Glutamatergic neuron (in vitro differentiated cells): Measurements from ENCODE around the gene TACR1. TPM values are rescaled to one million over a fixed set of nuclear protein-coding genes. Genes with fewer than 3 reads are reported as not detected.
A peak's percentile ranks its signal among the peaks of the same experiment; 100 is the strongest.

ENCODE experiments used
- DNase-seq: peaks from one replicate; pipeline ENCODE4 v3.0.0; 2022
- H3K27ac Mint-ChIP-seq: one replicate; pipeline ENCODE4 v1.8.0; 2020; ENCODE audit warnings: mild to moderate bottlenecking, mixed read lengths, inconsistent platforms; ENCODE audit not compliant: unreplicated experiment
- H3K27me3 Mint-ChIP-seq: one replicate; pipeline ENCODE4 v1.8.0; 2020; ENCODE audit warnings: mild to moderate bottlenecking, moderate library complexity, mixed read lengths, inconsistent platforms; ENCODE audit not compliant: unreplicated experiment
- H3K36me3 Mint-ChIP-seq: one replicate; pipeline ENCODE4 v1.8.0; 2020; ENCODE audit warnings: mild to moderate bottlenecking, mixed read lengths, inconsistent platforms; ENCODE audit not compliant: unreplicated experiment
- H3K4me1 Mint-ChIP-seq: one replicate; pipeline ENCODE4 v1.8.0; 2020; ENCODE audit warnings: mild to moderate bottlenecking, low read depth, mixed read lengths, inconsistent platforms; ENCODE audit not compliant: unreplicated experiment
- H3K4me3 Mint-ChIP-seq: one replicate; pipeline ENCODE4 v1.8.0; 2020; ENCODE audit warnings: mild to moderate bottlenecking, mixed read lengths, inconsistent platforms; ENCODE audit not compliant: unreplicated experiment
- H3K9me3 Mint-ChIP-seq: one replicate; pipeline ENCODE4 v1.8.0; 2020; ENCODE audit warnings: mild to moderate bottlenecking, moderate library complexity, mixed read lengths, inconsistent platforms; ENCODE audit not compliant: unreplicated experiment
- CTCF ChIP-seq: fragments of 200-600 bp; sonication (generic); IDR thresholded peaks from one replicate; pipeline ENCODE4 v1.5.0; 2021; ENCODE audit not compliant: partially characterized antibody, unreplicated experiment
- total RNA-seq: library from RNA; stranded (reverse); fragmentation: NEBNext Ultra II Directional; extraction: Animal tissue kit (Norgen Biotek cat#: 25700); gene quantifications from one replicate; pipeline ENCODE4 v1.2.1, GENCODE V29; 2021; ENCODE audit not compliant: unreplicated experiment

The TACR1 gene
- total RNA-seq, 1 donor from 2014 or later, result 0.17 TPM

- Mint-ChIP-seq H3K4me1 (peaks cover 17% of the 10 kb centered on the region), H3K36me3 (no peaks in the 10 kb centered on the region), H3K27ac (peak overlapping the region; percentile 13), H3K27me3 (peaks cover 2% of the 10 kb centered on the region), H3K4me3 (peak overlapping the region; percentile 76), H3K9me3 (peaks cover 2% of the 10 kb centered on the region)
- DNase-seq, result no peak
- TF ChIP-seq CTCF, result no peak
Measured at GRCh38 chr2:75088791-75089190, 110.5 kb downstream of the TACR1 start.

GRCh38 chr2:75087736-75088135 is 111.6 kb downstream of the TACR1 start:
- peaks cover 2% of the 10 kb centered on the region for H3K9me3 Mint-ChIP-seq
- no peak for DNase-seq
- H3K4me3 Mint-ChIP-seq, result no peak overlapping the region
- peaks cover 2% of the 10 kb centered on the region for H3K27me3 Mint-ChIP-seq
- no peak overlapping the region for H3K27ac Mint-ChIP-seq
- no peak for TF ChIP-seq CTCF
- H3K4me1 Mint-ChIP-seq, result peaks cover 10% of the 10 kb centered on the region
- H3K36me3 Mint-ChIP-seq, result no peaks in the 10 kb centered on the region

- DNase-seq, result no peak
- Mint-ChIP-seq H3K9me3 (peaks cover 3% of the 10 kb centered on the region), H3K27me3 (no peaks in the 10 kb centered on the region), H3K36me3 (no peaks in the 10 kb centered on the region), H3K4me3 (no peak overlapping the region), H3K27ac (no peak overlapping the region), H3K4me1 (peaks cover 38% of the 10 kb centered on the region)
- no peak for TF ChIP-seq CTCF
Measured at GRCh38 chr2:75079575-75079974, 119.7 kb downstream of the TACR1 start.

GRCh38 chr2:75077909-75078308 is 121.4 kb downstream of the TACR1 start:
- no peaks in the 10 kb centered on the region for H3K27me3 Mint-ChIP-seq
- peak overlapping the region; percentile 56 for H3K27ac Mint-ChIP-seq
- no peaks in the 10 kb centered on the region for H3K36me3 Mint-ChIP-seq
- H3K9me3 Mint-ChIP-seq, result peaks cover 3% of the 10 kb centered on the region
- H3K4me1 Mint-ChIP-seq, result peaks cover 49% of the 10 kb centered on the region
- no peak for DNase-seq
- no peak overlapping the region for H3K4me3 Mint-ChIP-seq
- no peak for TF ChIP-seq CTCF

- H3K36me3 Mint-ChIP-seq, result no peaks in the 10 kb centered on the region
- TF ChIP-seq CTCF, result no peak
Measured at GRCh38 chr2:75076088-75076487, 123.2 kb downstream of the TACR1 start.

More at GRCh38 chr2:75076088-75076487, 123.2 kb downstream of the TACR1 start:
- peaks cover 2% of the 10 kb centered on the region for H3K27me3 Mint-ChIP-seq
- peak overlapping the region; percentile 51 for H3K4me3 Mint-ChIP-seq
- peak overlapping the region; percentile 89 for H3K27ac Mint-ChIP-seq
- H3K4me1 Mint-ChIP-seq, result peaks cover 49% of the 10 kb centered on the region
- DNase-seq, result peak; percentile 63
- peaks cover 3% of the 10 kb centered on the region for H3K9me3 Mint-ChIP-seq
